Upper lobe of left lung (tissue), 6 donors: ENCODE data around the gene DHX40. TPM values are rescaled to one million over a fixed set of nuclear protein-coding genes. Genes with fewer than 3 reads are reported as not detected.
"Not testable (repeated sequence)": the region's sequence is repeated elsewhere in the genome, so short reads cannot be mapped to it uniquely, and the experiment has no call there.

Experiments used
- ATAC-seq, 2 donors: fragments of 200-7000 bp; cut with Tn5 transposase; one replicate each; pipeline ENCODE4 v1.9.1; 2022; ENCODE audit warnings: mild to moderate bottlenecking in 2 of 2, moderate library complexity in 2 of 2; ENCODE audit not compliant: low FRiP score in 2 of 2
- DNase-seq, 2 donors: peaks; one replicate each; pipeline ENCODE4 v3.0.0-alpha.2; 2019 to 2020
- H3K27ac ChIP-seq, 4 donors: fragments of 200-600 bp; sonication (generic); one replicate each; pipeline ENCODE4 v1.5.1; 2016 to 2019
- H3K27me3 ChIP-seq, 4 donors: fragments of 200-600 bp; sonication (generic); one replicate each; pipeline ENCODE4 v1.5.1; 2017 to 2019
- H3K36me3 ChIP-seq, 4 donors: fragments of 200-600 bp; sonication (generic); one replicate each; pipeline ENCODE4 v1.5.1; 2016 to 2019
- H3K4me1 ChIP-seq, 4 donors: fragments of 200-600 bp; sonication (generic); one replicate each; pipeline ENCODE4 v1.5.1; 2018 to 2019
- H3K4me3 ChIP-seq, 4 donors: fragments of 200-600 bp; sonication (generic); one replicate each; pipeline ENCODE4 v1.5.1; 2017 to 2019; ENCODE audit warnings: mild to moderate bottlenecking in 2 of 4, moderate library complexity in 1 of 4
- H3K9me3 ChIP-seq, 4 donors: fragments of 200-600 bp; sonication (generic); one replicate each; pipeline ENCODE4 v1.5.1; 2018 to 2019
- EP300 ChIP-seq, 4 donors: sonication (generic); formaldehyde crosslinking; IDR thresholded peaks; one replicate each; pipeline ENCODE4 v1.5.1; 2017; ENCODE audit warnings: antibody characterized with exemption in 4 of 4, control low read depth in 2 of 4
- POLR2A ChIP-seq, 4 donors: fragments of 450-650 bp; IDR thresholded peaks; one replicate each; pipeline ENCODE4 v1.5.1; 2016 to 2017; ENCODE audit warnings: antibody characterized with exemption in 4 of 4, mild to moderate bottlenecking in 2 of 4
- POLR2AphosphoS5 ChIP-seq, 2 donors: sonication (generic); formaldehyde crosslinking; IDR thresholded peaks; one replicate each; pipeline ENCODE4 v1.5.1; 2017; ENCODE audit warnings: antibody characterized with exemption in 2 of 2
- WGBS, 2 donors: methylation state at CpG; one replicate each; pipeline ENCODE4 v1.1.5; 2017 to 2018; 5-methylcytosine and 5-hydroxymethylcytosine counted together
- total RNA-seq, 6 donors: library from RNA; depleted of rRNA in 4 of 6; stranded (reverse); fragments of >200 nt in 4 of 6; gene quantifications; one replicate each; pipeline versions ENCODE4 v1.1.0 to v1.2.1, GENCODE V29; 2016 to 2021
- TF ChIP-seq, protein P1 (sequence below), 6 experiments: fragments of 450-650 bp in 4 of 6; fragments of 200-600 bp in 2 of 6; sonication (generic) in 2 of 6; IDR thresholded peaks; one replicate each; pipeline ENCODE4 v1.5.1; 2016 to 2019; ENCODE audit warnings: antibody characterized with exemption in 6 of 6
- donor health status: DM: no; HTN: no; CAD: no; lungs with moderate emphysema.
- donor health status: DM: no; HTN: yes; CAD: no; lungs with severe emphysema.

DHX40 gene
- total RNA-seq, 6 donors from 2014 or later, result 11.8 to 63.2 (median 21.0) TPM

DNA sequence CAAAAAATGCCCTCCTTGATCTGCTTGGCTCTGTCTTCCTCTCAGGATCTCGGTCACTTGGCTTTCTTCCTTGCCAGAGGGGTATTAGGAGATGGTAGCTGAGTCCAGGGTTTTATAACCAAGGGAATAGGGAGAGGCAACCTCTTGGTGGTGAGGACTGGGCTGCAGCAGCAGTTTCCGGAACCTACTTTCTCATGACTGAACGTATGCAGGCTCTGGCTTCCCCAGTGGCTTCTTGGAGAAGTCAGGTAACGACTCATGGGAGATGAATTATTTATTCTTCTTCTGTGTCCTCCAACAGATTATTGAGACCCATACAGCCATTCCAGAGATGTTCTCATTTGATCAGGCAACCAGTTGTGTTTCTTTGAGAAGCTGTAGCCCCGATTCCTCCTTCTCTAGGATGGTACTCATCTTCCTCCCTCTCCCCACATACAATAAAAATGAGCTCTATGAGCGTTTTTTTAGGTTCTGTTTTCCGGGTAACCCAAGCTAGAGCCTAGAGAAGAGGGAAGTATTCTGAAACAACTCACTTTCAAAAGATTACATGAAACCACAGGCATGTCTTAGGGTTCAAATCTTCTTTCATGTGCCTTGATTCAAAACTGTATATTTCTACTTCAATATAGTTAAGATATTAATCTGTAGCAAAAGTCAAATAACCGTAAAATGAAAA is 22.3 kb upstream of the DHX40 start:
- Histone ChIP-seq H3K27me3 (no peaks in the 10 kb centered on the region), H3K27ac (no peak overlapping the region), H3K4me3 (no peak overlapping the region), H3K9me3 (no peaks in the 10 kb centered on the region), H3K36me3 (no peaks in the 10 kb centered on the region), H3K4me1 (no peaks in the 10 kb centered on the region)
- ATAC-seq, result no peak
- TF ChIP-seq POLR2AphosphoS5 (IDR thresholded peaks at IDR 0.05) (no peak), EP300 (IDR thresholded peaks at IDR 0.05) (no peak), POLR2A (IDR thresholded peaks at IDR 0.05) (no peak)
- TF ChIP-seq, protein P1, sequence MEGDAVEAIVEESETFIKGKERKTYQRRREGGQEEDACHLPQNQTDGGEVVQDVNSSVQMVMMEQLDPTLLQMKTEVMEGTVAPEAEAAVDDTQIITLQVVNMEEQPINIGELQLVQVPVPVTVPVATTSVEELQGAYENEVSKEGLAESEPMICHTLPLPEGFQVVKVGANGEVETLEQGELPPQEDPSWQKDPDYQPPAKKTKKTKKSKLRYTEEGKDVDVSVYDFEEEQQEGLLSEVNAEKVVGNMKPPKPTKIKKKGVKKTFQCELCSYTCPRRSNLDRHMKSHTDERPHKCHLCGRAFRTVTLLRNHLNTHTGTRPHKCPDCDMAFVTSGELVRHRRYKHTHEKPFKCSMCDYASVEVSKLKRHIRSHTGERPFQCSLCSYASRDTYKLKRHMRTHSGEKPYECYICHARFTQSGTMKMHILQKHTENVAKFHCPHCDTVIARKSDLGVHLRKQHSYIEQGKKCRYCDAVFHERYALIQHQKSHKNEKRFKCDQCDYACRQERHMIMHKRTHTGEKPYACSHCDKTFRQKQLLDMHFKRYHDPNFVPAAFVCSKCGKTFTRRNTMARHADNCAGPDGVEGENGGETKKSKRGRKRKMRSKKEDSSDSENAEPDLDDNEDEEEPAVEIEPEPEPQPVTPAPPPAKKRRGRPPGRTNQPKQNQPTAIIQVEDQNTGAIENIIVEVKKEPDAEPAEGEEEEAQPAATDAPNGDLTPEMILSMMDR (IDR thresholded peaks at IDR 0.05), result no peak
- WGBS, 2 donors, result 63 to 70% methylated on average over 8 of the region's 8 CpGs
- DNase-seq, result no peak

DNA sequence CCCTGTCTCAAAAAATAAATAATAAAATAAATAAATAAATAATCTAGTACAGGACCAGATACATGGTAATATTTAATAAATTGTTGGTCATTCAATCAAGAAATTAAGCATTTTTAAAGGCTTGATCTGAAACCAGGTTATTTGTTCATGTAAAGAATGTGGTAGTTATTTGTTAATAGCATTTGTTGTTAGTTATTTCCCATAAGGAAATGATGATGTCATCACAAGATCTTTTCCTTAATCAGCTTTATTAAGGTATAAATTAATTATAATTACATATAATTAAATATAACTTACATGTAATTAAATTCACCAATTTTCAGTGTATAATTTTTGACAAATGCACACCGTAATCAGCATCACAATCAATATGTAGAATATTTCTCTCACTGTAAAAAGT is 19.5 kb upstream of the DHX40 start:
- H3K27ac ChIP-seq, result no peak overlapping the region
- 89 to 100% methylated on average over 1 of the region's 1 CpG for WGBS, 2 donors
- H3K36me3 ChIP-seq, result no peaks in the 10 kb centered on the region
- DNase-seq (no peak), ATAC-seq (no peak)
- no peaks in the 10 kb centered on the region for H3K27me3 ChIP-seq
- H3K9me3 ChIP-seq, result no peaks in the 10 kb centered on the region
- no peak overlapping the region for H3K4me3 ChIP-seq
- H3K4me1 ChIP-seq, result no peaks in the 10 kb centered on the region
- no peak for TF ChIP-seq EP300 (IDR thresholded peaks at IDR 0.05)
- TF ChIP-seq POLR2AphosphoS5 (IDR thresholded peaks at IDR 0.05), result no peak
- TF ChIP-seq, protein P1 (IDR thresholded peaks at IDR 0.05), result no peak
- TF ChIP-seq POLR2A (IDR thresholded peaks at IDR 0.05), result no peak

DNA sequence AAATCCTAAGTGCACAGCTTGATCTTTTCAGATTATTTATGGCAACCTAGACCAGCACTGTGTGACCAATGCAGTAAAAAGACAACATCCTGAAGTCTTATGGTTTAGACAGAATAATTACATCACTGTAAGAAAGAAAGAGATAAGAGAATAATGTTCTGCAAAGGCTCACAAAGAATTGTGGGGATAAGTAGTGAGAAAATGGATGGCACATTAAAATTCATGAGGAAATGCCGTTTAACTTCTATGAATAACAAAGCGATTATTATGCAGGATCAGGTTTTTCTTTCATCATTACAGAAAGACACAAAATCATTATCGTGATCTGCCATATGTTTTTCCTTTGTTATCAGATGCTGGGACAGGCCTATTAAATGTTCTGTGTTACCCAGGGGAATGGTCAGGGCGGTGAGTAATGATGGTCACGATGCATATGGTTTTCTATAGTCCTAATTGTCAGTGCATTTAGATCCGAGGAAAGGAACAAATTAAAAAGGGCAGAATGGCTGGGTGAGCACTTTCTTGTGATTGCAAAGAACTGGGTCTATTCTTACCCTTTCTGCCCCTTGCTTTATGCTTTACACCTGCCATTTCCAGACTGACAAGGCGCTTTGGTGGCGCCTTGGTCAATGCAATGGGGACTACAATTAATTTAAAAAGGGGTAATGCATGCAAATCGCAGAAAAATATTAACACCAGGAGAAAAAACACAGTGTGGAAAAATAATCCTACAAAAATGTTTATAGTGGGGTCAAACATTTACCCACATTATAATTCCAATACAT is 18.1 kb upstream of the DHX40 start:
- no peaks in the 10 kb centered on the region for H3K36me3 ChIP-seq
- no peak overlapping the region for H3K4me3 ChIP-seq
- no peak for ATAC-seq
- H3K27ac ChIP-seq, result no peak overlapping the region
- no peaks in the 10 kb centered on the region for H3K27me3 ChIP-seq
- DNase-seq, result no peak
- H3K9me3 ChIP-seq, result no peaks in the 10 kb centered on the region
- no peaks in the 10 kb centered on the region for H3K4me1 ChIP-seq
- WGBS, 2 donors, result 71 to 85% methylated on average over 9 of the region's 9 CpGs
- TF ChIP-seq, protein P1 (IDR thresholded peaks at IDR 0.05), result no peak
- TF ChIP-seq POLR2AphosphoS5 (IDR thresholded peaks at IDR 0.05) (no peak), POLR2A (IDR thresholded peaks at IDR 0.05) (no peak), EP300 (IDR thresholded peaks at IDR 0.05) (no peak)

DNA sequence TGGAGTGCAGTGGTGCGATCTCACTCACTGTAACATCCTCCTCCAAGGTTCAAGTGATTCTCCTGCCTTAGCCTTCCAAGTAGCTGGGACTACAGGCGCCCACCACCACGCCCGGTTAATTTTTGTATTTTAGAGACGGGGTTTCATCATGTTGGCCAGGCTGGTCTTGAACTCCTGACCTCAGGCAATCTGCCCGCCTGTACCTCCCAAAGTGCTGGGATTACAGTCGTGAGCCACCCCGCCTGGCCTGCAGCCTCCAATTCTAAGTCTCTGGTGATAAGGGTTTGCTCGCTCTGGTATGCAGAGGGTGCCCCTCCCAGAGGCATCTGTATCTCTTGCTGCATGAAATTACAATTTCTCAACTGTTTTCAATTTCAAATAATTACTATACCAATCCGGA is 16.4 kb upstream of the DHX40 start:
- DNase-seq, H3K36me3 ChIP-seq, H3K9me3 ChIP-seq, H3K4me1 ChIP-seq, H3K27me3 ChIP-seq, H3K27ac ChIP-seq, H3K4me3 ChIP-seq, ATAC-seq: not testable (repeated sequence)
- 86 to 93% methylated on average over 10 of the region's 10 CpGs for WGBS, 2 donors

DNA sequence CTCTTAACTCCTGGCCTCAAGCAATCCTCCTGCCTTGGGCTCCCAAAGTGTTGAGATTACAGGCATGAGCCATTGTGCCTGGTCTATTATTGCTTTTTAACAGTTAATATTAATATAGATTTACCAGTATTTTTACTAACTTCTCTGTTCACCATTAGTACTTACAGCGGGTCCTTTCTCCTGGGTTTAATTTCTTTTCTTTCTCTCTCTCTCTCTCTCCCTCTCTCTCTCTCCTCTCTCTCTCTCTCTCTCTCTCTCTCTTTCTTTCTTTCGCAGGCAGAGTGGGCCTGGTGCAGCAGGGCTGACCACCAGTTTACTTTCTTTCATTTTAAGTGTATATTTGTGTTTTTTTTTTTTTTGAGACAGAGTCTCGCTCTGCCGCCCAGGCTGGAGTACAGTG is 14.7 kb upstream of the DHX40 start:
- WGBS, 2 donors, result 94 to 95% methylated on average over 4 of the region's 4 CpGs
- no peak for ATAC-seq
- TF ChIP-seq, protein P1 (IDR thresholded peaks at IDR 0.05), result no peak
- TF ChIP-seq POLR2A (IDR thresholded peaks at IDR 0.05) (no peak), EP300 (IDR thresholded peaks at IDR 0.05) (no peak), POLR2AphosphoS5 (IDR thresholded peaks at IDR 0.05) (no peak)
- H3K9me3 ChIP-seq, result no peaks in the 10 kb centered on the region
- H3K27ac ChIP-seq, result no peak overlapping the region
- DNase-seq, result no peak
- no peak overlapping the region for H3K4me3 ChIP-seq
- no peaks in the 10 kb centered on the region for H3K4me1 ChIP-seq
- H3K36me3 ChIP-seq, result no peaks in the 10 kb centered on the region
- H3K27me3 ChIP-seq, result no peaks in the 10 kb centered on the region
